Measurements from ENCODE around the gene RASSF7. TPM values are rescaled to one million over a fixed set of nuclear protein-coding genes. Genes with fewer than 3 reads are reported as not detected.
"Not testable (repeated sequence)": the region's sequence is repeated elsewhere in the genome, so short reads cannot be mapped to it uniquely, and the experiment has no call there.

Gene RASSF7
- total RNA-seq, 4 donors from 2014 or later, result 99.7 to 174 (median 139) TPM

DNA sequence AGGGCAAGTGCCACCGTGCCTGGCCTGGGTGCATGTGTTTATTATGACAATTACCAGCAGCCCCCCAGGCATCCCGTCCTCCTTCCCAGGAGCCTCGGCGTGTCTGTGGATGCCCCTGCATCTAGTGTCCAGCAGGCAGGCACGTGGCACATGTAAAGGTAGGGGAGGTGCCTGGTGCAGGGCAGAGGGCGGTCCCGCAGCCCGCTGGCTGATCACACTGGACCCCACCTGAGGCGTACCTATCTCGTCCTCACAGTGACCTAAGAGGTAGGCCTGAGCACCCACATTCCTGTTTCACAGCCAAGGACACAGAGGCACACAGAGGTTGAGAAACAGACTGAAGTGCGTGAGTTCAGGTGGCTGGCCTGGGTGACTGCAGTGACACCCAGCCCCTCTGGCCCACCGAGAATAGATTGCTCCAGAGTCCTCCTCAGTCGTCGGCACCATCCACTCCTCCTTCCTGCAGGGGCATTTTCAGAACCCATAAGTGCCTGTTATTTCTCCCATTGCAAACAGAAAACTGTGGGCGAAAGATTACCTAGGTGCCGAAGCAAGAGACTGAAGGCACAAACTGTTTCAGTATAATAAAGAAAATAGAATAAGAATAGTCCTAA, 12.5 kb downstream of the RASSF7 start:
- intact Hi-C loops (cut with DNase I; ENCODE audit: low total_unique reads), result no loop called here
- no peak overlapping the region for H3K4me3 ChIP-seq (ENCODE audit: low read depth, poor library complexity, severe bottlenecking)
- TF ChIP-seq, protein P1, sequence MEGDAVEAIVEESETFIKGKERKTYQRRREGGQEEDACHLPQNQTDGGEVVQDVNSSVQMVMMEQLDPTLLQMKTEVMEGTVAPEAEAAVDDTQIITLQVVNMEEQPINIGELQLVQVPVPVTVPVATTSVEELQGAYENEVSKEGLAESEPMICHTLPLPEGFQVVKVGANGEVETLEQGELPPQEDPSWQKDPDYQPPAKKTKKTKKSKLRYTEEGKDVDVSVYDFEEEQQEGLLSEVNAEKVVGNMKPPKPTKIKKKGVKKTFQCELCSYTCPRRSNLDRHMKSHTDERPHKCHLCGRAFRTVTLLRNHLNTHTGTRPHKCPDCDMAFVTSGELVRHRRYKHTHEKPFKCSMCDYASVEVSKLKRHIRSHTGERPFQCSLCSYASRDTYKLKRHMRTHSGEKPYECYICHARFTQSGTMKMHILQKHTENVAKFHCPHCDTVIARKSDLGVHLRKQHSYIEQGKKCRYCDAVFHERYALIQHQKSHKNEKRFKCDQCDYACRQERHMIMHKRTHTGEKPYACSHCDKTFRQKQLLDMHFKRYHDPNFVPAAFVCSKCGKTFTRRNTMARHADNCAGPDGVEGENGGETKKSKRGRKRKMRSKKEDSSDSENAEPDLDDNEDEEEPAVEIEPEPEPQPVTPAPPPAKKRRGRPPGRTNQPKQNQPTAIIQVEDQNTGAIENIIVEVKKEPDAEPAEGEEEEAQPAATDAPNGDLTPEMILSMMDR (IDR thresholded peaks at IDR 0.05), result no peak
- no peak for TF ChIP-seq POLR2A (IDR thresholded peaks at IDR 0.05)
- DNase-seq (ENCODE audit: low spot score in 2 of 2), result no peak
- 87 to 90% methylated on average over 16 of the region's 16 CpGs for WGBS, 2 donors

DNA sequence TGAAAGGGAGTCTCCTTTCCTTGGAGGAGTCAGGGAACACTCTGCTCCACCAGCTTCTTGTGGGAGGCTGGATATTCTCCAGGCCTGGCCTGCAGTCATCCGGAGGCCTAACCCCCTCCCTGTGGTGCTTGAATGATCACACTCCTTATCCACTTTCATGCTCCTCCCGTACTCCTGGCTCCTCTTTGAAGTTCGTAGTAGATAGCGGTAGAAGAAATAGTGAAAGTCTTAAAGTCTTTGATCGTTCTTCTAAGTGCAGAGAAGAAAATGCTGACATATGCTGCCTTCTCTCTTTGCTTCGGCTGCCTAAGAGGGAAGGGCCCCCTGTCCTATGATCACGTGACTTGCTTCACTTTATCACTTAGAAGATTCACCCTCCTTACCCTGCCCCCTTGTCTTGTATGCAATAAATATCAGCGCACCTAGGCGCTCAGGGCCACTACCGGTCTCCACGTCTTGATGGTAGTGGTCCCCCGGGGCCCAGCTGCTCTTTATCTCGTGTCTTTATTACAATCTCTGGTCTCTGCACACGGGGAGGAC, 13.3 kb downstream of the RASSF7 start:
- DNase-seq (ENCODE audit: low spot score in 2 of 2); H3K4me3 ChIP-seq (ENCODE audit: low read depth, poor library complexity, severe bottlenecking); intact Hi-C loops (cut with DNase I; ENCODE audit: low total_unique reads): not testable (repeated sequence)
- WGBS, 2 donors, result 49 to 53% methylated on average over 14 of the region's 14 CpGs

DNA sequence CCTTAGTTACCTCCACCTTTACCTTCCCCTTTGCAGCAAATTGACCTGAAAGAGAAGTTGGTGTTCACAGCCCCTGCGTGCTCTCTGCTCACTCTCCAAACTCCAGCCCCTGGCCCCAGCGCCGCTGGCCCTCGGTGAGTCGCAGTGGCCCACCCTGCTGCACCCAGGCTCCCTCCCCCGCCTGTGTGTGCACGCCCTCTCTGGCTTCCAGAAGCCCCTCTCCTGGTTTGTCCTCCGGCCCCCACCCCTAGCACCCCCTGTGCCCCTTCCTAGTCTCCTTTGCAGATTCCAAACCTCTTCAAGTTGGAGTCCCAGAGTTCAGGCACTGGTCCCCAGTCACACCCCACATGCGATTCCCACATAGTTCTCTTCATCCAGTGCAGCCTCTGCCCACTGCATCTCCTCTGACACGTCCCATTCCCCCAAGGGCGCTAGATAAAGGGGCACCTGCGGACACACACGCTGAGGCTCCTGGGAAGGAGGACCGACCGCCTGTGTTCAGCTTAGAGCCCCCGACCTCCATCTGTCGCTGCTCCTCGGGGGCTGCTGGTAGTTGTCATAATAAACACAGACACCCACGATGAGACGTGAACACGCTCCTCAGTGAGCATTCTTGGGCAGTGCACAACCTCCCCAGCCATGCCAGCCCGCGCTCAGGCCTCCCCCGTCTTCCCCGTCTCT, 14.0 kb downstream of the RASSF7 start:
- intact Hi-C loops (cut with DNase I; ENCODE audit: low total_unique reads), result no loop called here
- TF ChIP-seq, protein P1 (IDR thresholded peaks at IDR 0.05), result no peak
- no peak for TF ChIP-seq POLR2A (IDR thresholded peaks at IDR 0.05)
- peak overlapping the region; percentile 44 for H3K4me3 ChIP-seq (ENCODE audit: low read depth, poor library complexity, severe bottlenecking)
- no peak for DNase-seq (ENCODE audit: low spot score in 2 of 2)
- 24% methylated on average over 24 to 25 of the region's 25 CpGs for WGBS, 2 donors

GRCh38 chr11:575313-575995, 14.7 kb downstream of the RASSF7 start:
- WGBS, 2 donors, result 1% methylated on average over 16 to 23 of the region's 81 CpGs
- no peak for TF ChIP-seq POLR2A (IDR thresholded peaks at IDR 0.05)
- TF ChIP-seq, protein P1 (IDR thresholded peaks at IDR 0.05), result no peak
- DNase-seq (ENCODE audit: low spot score in 2 of 2), result peak in 1 of 2 donors; percentile 94

GRCh38 chr11:575996-576768, 15.4 kb downstream of the RASSF7 start, which contains the start of gene PHRF1:
PHRF1 (plus strand) TSS chr11:576470; CDS start chr11:581513, 5,043 bp downstream.
- WGBS, 2 donors, result 1 to 2% methylated on average over 22 of the region's 99 CpGs
- intact Hi-C loops (cut with DNase I; ENCODE audit: low total_unique reads), result no loop called here
- TF ChIP-seq, protein P1 (IDR thresholded peaks at IDR 0.05), result no peak

More at GRCh38 chr11:575313-575995, 14.7 kb downstream of the RASSF7 start:
- intact Hi-C loops (cut with DNase I; ENCODE audit: low total_unique reads), result no loop called here
- H3K4me3 ChIP-seq (ENCODE audit: low read depth, poor library complexity, severe bottlenecking), result peak overlapping the region; percentile 44

More at GRCh38 chr11:575996-576768, 15.4 kb downstream of the RASSF7 start, which contains the start of gene PHRF1:
- H3K4me3 ChIP-seq (ENCODE audit: low read depth, poor library complexity, severe bottlenecking), result peak within 1 kb of the TSS; percentile 84
- DNase-seq (ENCODE audit: low spot score in 2 of 2), result peak; percentile 94 to 99

All from lower leg skin (tissue), 4 donors.